Brain microvascular endothelial cell (primary cell): Measurements from ENCODE around the gene NEU2.
"Not testable (repeated sequence)": the region's sequence is repeated elsewhere in the genome, so short reads cannot be mapped to it uniquely, and the experiment has no call there.

Experiments used
- DNase-seq: peaks from one replicate; pipeline ENCODE4 v3.0.0-alpha.2; 2020
- H3K27ac ChIP-seq: fragments of 250-450 bp; sonication (Bioruptor Pico); 2 replicates; pipeline ENCODE4 v1.5.1; 2020; ENCODE audit warnings: mild to moderate bottlenecking, moderate library complexity
- H3K27me3 ChIP-seq: fragments of 250-450 bp; sonication (Bioruptor Pico); replicated peaks from 2 replicates; pipeline ENCODE4 v1.5.1; 2020; ENCODE audit warnings: mild to moderate bottlenecking
- H3K36me3 ChIP-seq: fragments of 250-450 bp; sonication (Bioruptor Pico); replicated peaks from 2 replicates; pipeline ENCODE4 v1.5.1; 2020; ENCODE audit warnings: mild to moderate bottlenecking
- H3K4me3 ChIP-seq: 2 replicates; pipeline ENCODE4 v1.5.1; 2011; ENCODE audit warnings: low read depth, mild to moderate bottlenecking, control low read depth, low read length, moderate library complexity
- CTCF ChIP-seq: IDR thresholded peaks from 2 replicates; pipeline ENCODE4 v1.5.1; 2011; ENCODE audit warnings: low read depth, mild to moderate bottlenecking, moderate library complexity, low read length, control low read depth, inconsistent platforms; ENCODE audit errors: missing control alignments
- in situ Hi-C: cut with HindIII; loops from 2 replicates; pipeline ENCODE4 v1.10.0; 2017; ENCODE audit warnings: low sequenced_read_pairs, low pct_ligation_motif_present

The NEU2 gene

DNA sequence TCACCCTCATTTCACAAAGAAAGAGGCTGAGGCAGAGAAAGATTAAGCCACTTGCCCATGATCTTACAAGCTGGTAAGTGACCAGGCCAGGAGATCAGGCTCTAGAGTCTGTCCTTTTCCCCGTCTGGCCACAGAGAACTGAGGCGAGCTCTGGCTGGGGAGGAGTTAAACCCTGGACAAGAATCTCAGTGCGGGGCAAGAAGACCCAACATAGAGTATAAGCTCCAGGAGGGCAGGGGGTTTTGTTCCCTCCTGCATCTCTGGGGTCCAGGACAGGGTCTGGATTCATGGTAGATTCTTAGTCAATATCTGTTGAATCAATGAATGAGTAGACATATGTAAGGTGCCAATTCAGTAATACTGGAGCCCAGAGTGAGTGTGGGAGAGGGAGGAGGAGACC lies 14.7 kb downstream of the NEU2 start:
- Histone ChIP-seq H3K27ac (no peak overlapping the region), H3K36me3 (no peaks in the 10 kb centered on the region), H3K27me3 (no peaks in the 10 kb centered on the region), H3K4me3 (no peak overlapping the region)
- in situ Hi-C loops: no loop called here
- DNase-seq: no peak
- TF ChIP-seq CTCF: no peak

GRCh38 chr2:233047667-233048066 lies 15.2 kb downstream of the NEU2 start:
- DNase-seq: no peak
- no peak overlapping the region for H3K27ac ChIP-seq
- in situ Hi-C loops: no loop called here
- H3K27me3 ChIP-seq: no peaks in the 10 kb centered on the region
- no peaks in the 10 kb centered on the region for H3K36me3 ChIP-seq
- no peak for TF ChIP-seq CTCF
- H3K4me3 ChIP-seq: no peak overlapping the region

DNA sequence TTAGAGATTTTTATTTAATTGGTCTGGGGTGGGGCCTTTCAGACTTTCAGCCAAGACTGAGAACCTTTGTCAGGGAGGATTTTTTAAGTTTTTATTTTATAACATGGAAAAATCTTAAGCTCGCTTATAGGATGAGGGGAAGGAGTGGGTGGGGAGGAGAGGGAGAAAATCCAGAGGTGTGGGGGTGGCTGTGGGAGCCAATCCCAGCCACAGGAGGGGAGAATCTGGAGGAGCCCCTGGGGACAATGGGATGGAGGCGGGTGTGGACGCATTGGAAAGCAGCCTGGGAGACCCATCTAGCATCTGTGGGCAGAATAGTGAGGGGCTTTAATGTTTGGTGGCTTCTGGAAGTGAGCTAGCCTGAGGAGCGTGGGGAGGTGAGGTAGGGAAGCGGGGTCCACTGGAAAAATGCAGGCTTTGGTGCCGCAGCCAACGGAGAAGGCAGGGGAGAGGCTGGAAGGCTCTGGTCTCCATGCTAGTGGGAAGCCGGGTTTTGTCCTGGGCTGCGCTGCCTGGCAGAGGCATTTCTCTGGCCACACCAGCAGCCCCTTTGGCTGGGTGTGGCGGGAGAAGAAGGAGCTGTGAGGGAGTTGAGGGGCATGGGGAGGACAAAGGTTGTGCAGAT lies 16.2 kb downstream of the NEU2 start:
- DNase-seq: no peak
- in situ Hi-C loops: no loop called here
- Histone ChIP-seq H3K27ac (no peak overlapping the region), H3K4me3 (no peak overlapping the region), H3K27me3 (no peaks in the 10 kb centered on the region), H3K36me3 (no peaks in the 10 kb centered on the region)
- TF ChIP-seq CTCF: no peak

- Histone ChIP-seq H3K36me3 (no peaks in the 10 kb centered on the region), H3K4me3 (no peak overlapping the region), H3K27me3 (peaks cover 2% of the 10 kb centered on the region), H3K27ac (no peak overlapping the region)
- no peak for DNase-seq
- no peak for TF ChIP-seq CTCF
- in situ Hi-C loops: no loop called here
Measured at GRCh38 chr2:233049194-233049761, 16.8 kb downstream of the NEU2 start.

DNA sequence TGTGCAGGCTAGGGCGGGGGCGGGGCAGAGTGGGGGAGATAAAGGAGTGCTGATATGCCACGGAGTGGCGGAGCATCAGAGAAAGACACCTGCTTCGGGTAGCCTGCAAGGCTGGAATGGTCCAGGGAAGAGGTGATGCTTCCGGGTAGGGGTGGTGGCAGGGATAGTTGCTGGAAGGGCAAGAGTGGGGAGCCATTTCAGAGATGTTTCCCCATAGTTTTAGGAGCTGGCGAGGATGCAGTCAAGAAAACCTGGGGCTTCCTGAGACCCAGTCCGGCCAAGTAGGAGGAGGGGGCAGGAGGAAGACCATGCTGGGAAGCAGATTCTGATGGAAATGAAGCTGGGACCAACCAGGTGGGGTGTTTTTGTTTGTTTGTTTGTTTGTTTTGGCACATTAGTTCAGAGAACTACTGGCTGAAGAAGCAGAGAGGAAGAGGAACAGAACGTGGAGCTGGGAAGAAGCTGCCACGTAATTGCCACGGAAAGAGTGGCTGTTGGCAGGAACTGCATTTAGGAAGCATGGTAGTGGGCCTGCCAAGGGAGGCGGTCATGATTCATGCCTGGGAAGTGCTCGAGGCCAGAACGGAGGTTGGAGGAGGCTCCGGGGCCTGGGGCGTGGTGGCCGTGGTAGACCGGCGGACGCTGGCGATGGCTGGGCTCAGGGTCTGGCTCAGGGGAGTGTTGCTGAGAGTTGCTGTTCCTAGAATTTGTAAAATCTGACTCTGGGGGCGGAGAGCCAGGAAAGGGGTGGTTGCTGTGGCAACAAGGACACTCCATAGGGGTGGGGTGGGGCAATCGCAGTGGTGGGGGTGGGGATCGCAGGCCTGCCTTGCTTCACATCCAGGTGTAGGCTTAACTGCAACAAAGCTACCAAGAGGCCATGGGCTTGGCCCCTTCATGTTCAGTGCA lies 19.0 kb downstream of the NEU2 start:
- in situ Hi-C loops: no loop called here
- TF ChIP-seq CTCF: no peak

DNA sequence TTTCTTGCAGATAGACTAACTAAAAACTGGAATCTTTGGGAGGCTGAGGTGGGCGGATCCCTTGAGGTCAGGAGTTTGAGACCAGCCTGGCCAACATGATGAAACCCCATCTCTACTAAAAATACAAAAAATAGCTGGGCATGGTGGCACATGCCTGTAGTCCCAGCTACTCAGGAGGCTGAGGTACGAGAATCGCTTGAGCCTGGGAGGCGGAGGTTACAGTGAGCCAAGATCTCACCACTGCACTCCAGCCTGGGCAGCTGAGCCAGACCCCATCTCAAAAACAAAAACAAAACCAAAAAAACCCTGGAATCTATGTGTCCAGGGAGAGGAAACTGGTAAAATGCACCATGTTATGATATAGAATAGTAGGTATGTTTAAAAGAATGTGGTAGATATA lies 20.0 kb downstream of the NEU2 start:
- H3K27me3 ChIP-seq, in situ Hi-C loops, H3K36me3 ChIP-seq, H3K27ac ChIP-seq, H3K4me3 ChIP-seq, DNase-seq: not testable (repeated sequence)

More for the DNA sequence above, 19.0 kb downstream of the NEU2 start:
- Histone ChIP-seq H3K36me3 (no peaks in the 10 kb centered on the region), H3K4me3 (no peak overlapping the region), H3K27ac (no peak overlapping the region), H3K27me3 (peaks cover 3% of the 10 kb centered on the region)
- DNase-seq: peak; percentile 24
